Kidney epithelial cell (primary cell): ENCODE measurements around the gene ANKRD16. TPM values are rescaled to one million over a fixed set of nuclear protein-coding genes. Genes with fewer than 3 reads are reported as not detected.
"Not testable (repeated sequence)": the region's sequence is repeated elsewhere in the genome, so short reads cannot be mapped to it uniquely, and the experiment has no call there.

Source experiments
- DNase-seq: peaks from one replicate; pipeline ENCODE4 v3.0.0-alpha.2; 2010; ENCODE audit warnings: low read depth
- H3K27me3 ChIP-seq: 2 replicates; pipeline ENCODE4 v1.6.0; 2011; ENCODE audit warnings: low read length; ENCODE audit not compliant: control insufficient read depth, insufficient read depth
- H3K36me3 ChIP-seq: 2 replicates; pipeline ENCODE4 v1.5.1; 2011; ENCODE audit warnings: low read length; ENCODE audit not compliant: control insufficient read depth, insufficient read depth
- H3K4me3 ChIP-seq: 2 replicates; pipeline ENCODE4 v1.5.1; 2011; ENCODE audit warnings: low read depth, mild to moderate bottlenecking, control low read depth, low read length
- CTCF ChIP-seq: IDR thresholded peaks from 2 replicates; pipeline ENCODE4 v1.5.1; 2011; ENCODE audit warnings: mild to moderate bottlenecking, moderate library complexity, low read length, control low read depth, inconsistent platforms; ENCODE audit not compliant: insufficient read depth, poor library complexity, severe bottlenecking
- total RNA-seq: library from RNA; depleted of rRNA; stranded (reverse); fragments of >200 nt; gene quantifications from 2 replicates; pipeline ENCODE4 v1.2.3, GENCODE V29; 2015

The ANKRD16 gene
- total RNA-seq, 1 donor from 2014 or later = 7.9 TPM

GRCh38 chr10:5887029-5887428, 2.7 kb downstream of the ANKRD16 start:
- H3K36me3 ChIP-seq = peaks cover 2% of the 10 kb centered on the region

GRCh38 chr10:5885619-5886018, 4.1 kb downstream of the ANKRD16 start:
- Histone ChIP-seq H3K4me3 (no peak overlapping the region), H3K27me3 (no peaks in the 10 kb centered on the region), H3K36me3 (peaks cover 4% of the 10 kb centered on the region)
- no peak for TF ChIP-seq CTCF
- DNase-seq = no peak

More at GRCh38 chr10:5887029-5887428, 2.7 kb downstream of the ANKRD16 start:
- no peak for DNase-seq
- H3K4me3 ChIP-seq = no peak overlapping the region
- no peak for TF ChIP-seq CTCF
- H3K27me3 ChIP-seq = no peaks in the 10 kb centered on the region

- no peak overlapping the region for H3K4me3 ChIP-seq
- TF ChIP-seq CTCF = no peak
- peaks cover 4% of the 10 kb centered on the region for H3K36me3 ChIP-seq
- H3K27me3 ChIP-seq = no peaks in the 10 kb centered on the region
- no peak for DNase-seq
These were observed 6.7 kb downstream of the ANKRD16 start for GRCh38 chr10:5882961-5883360.

GRCh38 chr10:5877041-5877440, 12.7 kb downstream of the ANKRD16 start:
- not testable (repeated sequence) for H3K36me3 ChIP-seq

GRCh38 chr10:5876181-5876768, 13.4 kb downstream of the ANKRD16 start:
- Histone ChIP-seq H3K27me3 (no peaks in the 10 kb centered on the region), H3K4me3 (no peak overlapping the region), H3K36me3 (no peaks in the 10 kb centered on the region)
- no peak for TF ChIP-seq CTCF
- DNase-seq = no peak

More at GRCh38 chr10:5877041-5877440, 12.7 kb downstream of the ANKRD16 start:
- DNase-seq, H3K4me3 ChIP-seq, H3K27me3 ChIP-seq: not testable (repeated sequence)

GRCh38 chr10:5873515-5873995, 16.1 kb downstream of the ANKRD16 start:
- Histone ChIP-seq H3K4me3 (no peak overlapping the region), H3K27me3 (no peaks in the 10 kb centered on the region), H3K36me3 (no peaks in the 10 kb centered on the region)
- no peak for DNase-seq
- TF ChIP-seq CTCF = peak; percentile 56
